SK-N-SH treated with all-trans-retinoic acid at 6 μM for 48 hours (cell line): Measurements from ENCODE around the gene AXIN1.

Experiments
- ATAC-seq: fragments of 200-7000 bp; cut with Tn5 transposase; 3 replicates; pipeline ENCODE4 v1.9.1; 2020; ENCODE audit warnings: mild to moderate bottlenecking, moderate library complexity
- ARNTL ChIP-seq: fragments of 450-650 bp; formaldehyde crosslinking; IDR thresholded peaks from 2 replicates; pipeline ENCODE4 v1.5.0; 2020; ENCODE audit warnings: low read depth, mild to moderate bottlenecking, moderate library complexity, borderline replicate concordance
- BACH2 ChIP-seq: fragments of 250-450 bp; sonication (Bioruptor Pico); IDR thresholded peaks from 2 replicates; pipeline ENCODE4 v1.9.0; 2021; ENCODE audit warnings: mild to moderate bottlenecking, borderline replicate concordance
- ESRRG ChIP-seq: fragments of 250-450 bp; sonication (Bioruptor Pico); IDR thresholded peaks from 2 replicates; pipeline ENCODE4 v1.6.1; 2021; ENCODE audit warnings: mild to moderate bottlenecking
- GLIS3 ChIP-seq: fragments of 250-450 bp; sonication (Bioruptor Pico); IDR thresholded peaks from 2 replicates; pipeline ENCODE4 v1.5.0; 2020; ENCODE audit warnings: mild to moderate bottlenecking, moderate library complexity
- ISL1 ChIP-seq: fragments of 250-450 bp; sonication (Bioruptor Pico); IDR thresholded peaks from 2 replicates; pipeline ENCODE4 v2.1.2; 2022; ENCODE audit warnings: mild to moderate bottlenecking, moderate library complexity
- OSR1 ChIP-seq: fragments of 250-450 bp; sonication (Bioruptor Pico); IDR thresholded peaks from 2 replicates; pipeline ENCODE4 v1.8.0; 2022; ENCODE audit warnings: moderate library complexity, mild to moderate bottlenecking, inconsistent platforms
- PATZ1 ChIP-seq: fragments of 250-450 bp; sonication (Bioruptor Pico); IDR thresholded peaks from 2 replicates; pipeline ENCODE4 v1.8.0; 2020; ENCODE audit warnings: mild to moderate bottlenecking, moderate library complexity, borderline replicate concordance
- POU6F1 ChIP-seq: fragments of 250-450 bp; sonication (Bioruptor Pico); IDR thresholded peaks from 2 replicates; pipeline ENCODE4 v1.8.0; 2021; ENCODE audit warnings: low read depth, mild to moderate bottlenecking, moderate library complexity, borderline replicate concordance
- PPARA ChIP-seq: fragments of 250-450 bp; sonication (Bioruptor Pico); IDR thresholded peaks from 2 replicates; pipeline ENCODE4 v1.5.0; 2020; ENCODE audit warnings: mild to moderate bottlenecking, borderline replicate concordance
- RARB ChIP-seq: fragments of 250-450 bp; sonication (Bioruptor Pico); IDR thresholded peaks from 2 replicates; pipeline ENCODE4 v1.8.0; 2021; ENCODE audit warnings: mild to moderate bottlenecking, moderate library complexity
- SNAI2 ChIP-seq: fragments of 250-450 bp; sonication (Bioruptor Pico); IDR thresholded peaks from 2 replicates; pipeline ENCODE4 v1.5.0; 2020; ENCODE audit warnings: mild to moderate bottlenecking, moderate library complexity
- TCF4 ChIP-seq: fragments of 250-450 bp; sonication (Bioruptor Pico); IDR thresholded peaks from 2 replicates; pipeline ENCODE4 v1.8.0; 2021; ENCODE audit warnings: mild to moderate bottlenecking, moderate library complexity, borderline replicate concordance
- TOX ChIP-seq: fragments of 250-450 bp; sonication (Bioruptor Pico); IDR thresholded peaks from 2 replicates; pipeline ENCODE4 v1.8.0; 2021; ENCODE audit warnings: mild to moderate bottlenecking, moderate library complexity, borderline replicate concordance
- TSHZ2 ChIP-seq: fragments of 250-450 bp; sonication (Bioruptor Pico); IDR thresholded peaks from 2 replicates; pipeline ENCODE4 v1.5.0; 2020; ENCODE audit warnings: mild to moderate bottlenecking, moderate library complexity
- ZC3H10 ChIP-seq: fragments of 250-450 bp; sonication (Bioruptor Pico); IDR thresholded peaks from 2 replicates; pipeline ENCODE4 v1.5.1; 2021; ENCODE audit warnings: mild to moderate bottlenecking, moderate library complexity
- ZFP3 ChIP-seq: fragments of 250-450 bp; sonication (Bioruptor Pico); IDR thresholded peaks from 2 replicates; pipeline ENCODE4 v1.5.0; 2020; ENCODE audit warnings: mild to moderate bottlenecking, moderate library complexity
- ZFP30 ChIP-seq: fragments of 450-650 bp; formaldehyde crosslinking; IDR thresholded peaks from 2 replicates; pipeline ENCODE4 v1.5.0; 2022; ENCODE audit warnings: mild to moderate bottlenecking, moderate library complexity
- ZNF565 ChIP-seq: fragments of 450-650 bp; formaldehyde crosslinking; conservative IDR thresholded peaks from 2 replicates; pipeline ENCODE4 v1.5.0; 2020; ENCODE audit warnings: low read depth, mild to moderate bottlenecking, moderate library complexity
- ZNF70 ChIP-seq: fragments of 450-650 bp; formaldehyde crosslinking; IDR thresholded peaks from 2 replicates; pipeline ENCODE4 v1.5.0; 2020; ENCODE audit warnings: mild to moderate bottlenecking, moderate library complexity
- ZNF8 ChIP-seq: fragments of 450-650 bp; formaldehyde crosslinking; IDR thresholded peaks from 2 replicates; pipeline ENCODE4 v1.5.0; 2020; ENCODE audit warnings: mild to moderate bottlenecking, moderate library complexity
- TF ChIP-seq, protein P1 (sequence below): fragments of 250-450 bp; sonication (Bioruptor Pico); IDR thresholded peaks from 2 replicates; pipeline ENCODE4 v1.5.1; 2021; ENCODE audit warnings: mild to moderate bottlenecking, moderate library complexity

The AXIN1 gene

DNA sequence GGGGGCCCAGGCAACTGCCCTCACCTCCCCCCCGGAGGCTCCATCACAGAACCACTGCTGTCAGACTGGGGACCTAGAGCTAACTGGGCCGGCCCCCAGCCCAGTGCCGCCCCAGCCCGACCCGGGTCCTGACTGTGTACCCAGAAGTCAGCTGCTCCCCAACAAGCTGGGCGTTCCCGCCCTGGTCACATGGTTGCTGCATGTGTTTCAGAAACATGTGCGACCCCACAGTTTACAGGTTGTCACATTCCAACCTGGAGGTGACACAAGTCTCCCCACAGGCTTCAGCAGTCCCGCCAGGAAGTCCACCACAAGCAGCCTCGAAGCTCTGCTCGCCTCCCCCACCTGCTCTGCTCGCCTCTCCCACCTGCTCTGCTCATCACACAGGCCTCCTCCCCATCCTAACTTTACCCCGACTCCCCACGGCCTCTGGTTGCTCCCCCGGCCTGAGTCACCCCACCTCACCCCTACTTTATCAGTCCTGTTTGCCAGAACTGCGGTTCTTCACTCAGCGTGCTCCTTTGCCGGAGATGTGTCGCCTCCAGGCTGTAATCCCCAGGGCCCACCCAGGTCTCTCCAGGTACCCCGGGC lies 16.8 kb upstream of the AXIN1 start:
- no peak for TF ChIP-seq ZC3H10 (CRISPR knock-in tag)
- no peak for TF ChIP-seq BACH2 (CRISPR knock-in tag)
- TF ChIP-seq ZNF565 (CRISPR knock-in tag) = no peak
- TF ChIP-seq POU6F1 (CRISPR knock-in tag) = no peak
- no peak for TF ChIP-seq SNAI2 (CRISPR knock-in tag)
- no peak for TF ChIP-seq OSR1 (CRISPR knock-in tag)
- no peak for TF ChIP-seq RARB (CRISPR knock-in tag)
- no peak for TF ChIP-seq ESRRG (CRISPR knock-in tag)
- ATAC-seq = no peak

GRCh38 chr16:368388-369158 lies 16.1 kb upstream of the AXIN1 start:
- TF ChIP-seq ZNF565 (CRISPR knock-in tag) (no peak), ZNF8 (CRISPR knock-in tag) (no peak), RARB (CRISPR knock-in tag) (no peak), ZC3H10 (CRISPR knock-in tag) (no peak), PPARA (CRISPR knock-in tag) (no peak), TSHZ2 (no peak), ZNF70 (CRISPR knock-in tag) (no peak), ARNTL (CRISPR knock-in tag) (no peak)
- TF ChIP-seq, protein P1, sequence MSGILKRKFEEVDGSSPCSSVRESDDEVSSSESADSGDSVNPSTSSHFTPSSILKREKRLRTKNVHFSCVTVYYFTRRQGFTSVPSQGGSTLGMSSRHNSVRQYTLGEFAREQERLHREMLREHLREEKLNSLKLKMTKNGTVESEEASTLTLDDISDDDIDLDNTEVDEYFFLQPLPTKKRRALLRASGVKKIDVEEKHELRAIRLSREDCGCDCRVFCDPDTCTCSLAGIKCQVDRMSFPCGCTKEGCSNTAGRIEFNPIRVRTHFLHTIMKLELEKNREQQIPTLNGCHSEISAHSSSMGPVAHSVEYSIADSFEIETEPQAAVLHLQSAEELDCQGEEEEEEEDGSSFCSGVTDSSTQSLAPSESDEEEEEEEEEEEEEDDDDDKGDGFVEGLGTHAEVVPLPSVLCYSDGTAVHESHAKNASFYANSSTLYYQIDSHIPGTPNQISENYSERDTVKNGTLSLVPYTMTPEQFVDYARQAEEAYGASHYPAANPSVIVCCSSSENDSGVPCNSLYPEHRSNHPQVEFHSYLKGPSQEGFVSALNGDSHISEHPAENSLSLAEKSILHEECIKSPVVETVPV (CRISPR knock-in tag) = no peak
- no peak for ATAC-seq

- ATAC-seq = no peak
- TF ChIP-seq TOX (CRISPR knock-in tag) (no peak), PATZ1 (CRISPR knock-in tag) (no peak), ZNF8 (CRISPR knock-in tag) (no peak), ISL1 (no peak), ESRRG (CRISPR knock-in tag) (no peak), GLIS3 (no peak), ZFP3 (CRISPR knock-in tag) (no peak), ZNF70 (CRISPR knock-in tag) (no peak), TCF4 (no peak), TSHZ2 (no peak), PPARA (CRISPR knock-in tag) (no peak), POU6F1 (CRISPR knock-in tag) (no peak), BACH2 (CRISPR knock-in tag) (no peak), ZFP30 (no peak)
- TF ChIP-seq, protein P1 (CRISPR knock-in tag) = no peak
Observed at GRCh38 chr16:367333-367903, 14.9 kb upstream of the AXIN1 start.
